22Rv1 (cell line): ENCODE results near the gene KITLG.

Source experiments
- ZFX ChIP-seq: fragments of 450-650 bp; IDR thresholded peaks from 2 replicates; pipeline ENCODE4 v1.6.1; 2017; ENCODE audit warnings: antibody characterized with exemption, borderline replicate concordance
- TF ChIP-seq, protein P1 (sequence below): fragments of 450-650 bp; IDR thresholded peaks from 2 replicates; pipeline ENCODE4 v1.5.1; 2017; ENCODE audit warnings: mild to moderate bottlenecking

DNA sequence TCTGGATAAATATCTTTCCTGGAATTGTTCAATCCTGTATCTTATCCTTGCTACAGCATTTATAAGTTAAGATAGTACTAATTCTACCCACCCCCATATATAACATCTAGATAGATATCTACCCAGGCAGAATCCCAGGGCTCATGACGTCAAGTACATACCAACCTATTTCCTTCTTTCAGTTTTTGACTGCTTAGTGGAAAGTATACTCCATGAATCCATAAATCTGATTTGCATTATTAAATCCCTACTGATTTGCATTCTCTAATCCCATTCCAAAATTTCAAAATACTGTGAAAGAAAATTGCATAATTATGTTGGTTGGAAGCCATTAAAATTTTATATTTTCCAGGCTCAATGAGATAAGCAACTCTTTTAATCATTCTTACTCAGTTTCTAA, 111.7 kb downstream of the KITLG start:
- TF ChIP-seq, protein P1, sequence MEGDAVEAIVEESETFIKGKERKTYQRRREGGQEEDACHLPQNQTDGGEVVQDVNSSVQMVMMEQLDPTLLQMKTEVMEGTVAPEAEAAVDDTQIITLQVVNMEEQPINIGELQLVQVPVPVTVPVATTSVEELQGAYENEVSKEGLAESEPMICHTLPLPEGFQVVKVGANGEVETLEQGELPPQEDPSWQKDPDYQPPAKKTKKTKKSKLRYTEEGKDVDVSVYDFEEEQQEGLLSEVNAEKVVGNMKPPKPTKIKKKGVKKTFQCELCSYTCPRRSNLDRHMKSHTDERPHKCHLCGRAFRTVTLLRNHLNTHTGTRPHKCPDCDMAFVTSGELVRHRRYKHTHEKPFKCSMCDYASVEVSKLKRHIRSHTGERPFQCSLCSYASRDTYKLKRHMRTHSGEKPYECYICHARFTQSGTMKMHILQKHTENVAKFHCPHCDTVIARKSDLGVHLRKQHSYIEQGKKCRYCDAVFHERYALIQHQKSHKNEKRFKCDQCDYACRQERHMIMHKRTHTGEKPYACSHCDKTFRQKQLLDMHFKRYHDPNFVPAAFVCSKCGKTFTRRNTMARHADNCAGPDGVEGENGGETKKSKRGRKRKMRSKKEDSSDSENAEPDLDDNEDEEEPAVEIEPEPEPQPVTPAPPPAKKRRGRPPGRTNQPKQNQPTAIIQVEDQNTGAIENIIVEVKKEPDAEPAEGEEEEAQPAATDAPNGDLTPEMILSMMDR = no peak
- TF ChIP-seq ZFX = no peak
